ENCODE data around the gene USH2A. TPM values are rescaled to one million over a fixed set of nuclear protein-coding genes. Genes with fewer than 3 reads are reported as not detected.

The USH2A gene, protein sequence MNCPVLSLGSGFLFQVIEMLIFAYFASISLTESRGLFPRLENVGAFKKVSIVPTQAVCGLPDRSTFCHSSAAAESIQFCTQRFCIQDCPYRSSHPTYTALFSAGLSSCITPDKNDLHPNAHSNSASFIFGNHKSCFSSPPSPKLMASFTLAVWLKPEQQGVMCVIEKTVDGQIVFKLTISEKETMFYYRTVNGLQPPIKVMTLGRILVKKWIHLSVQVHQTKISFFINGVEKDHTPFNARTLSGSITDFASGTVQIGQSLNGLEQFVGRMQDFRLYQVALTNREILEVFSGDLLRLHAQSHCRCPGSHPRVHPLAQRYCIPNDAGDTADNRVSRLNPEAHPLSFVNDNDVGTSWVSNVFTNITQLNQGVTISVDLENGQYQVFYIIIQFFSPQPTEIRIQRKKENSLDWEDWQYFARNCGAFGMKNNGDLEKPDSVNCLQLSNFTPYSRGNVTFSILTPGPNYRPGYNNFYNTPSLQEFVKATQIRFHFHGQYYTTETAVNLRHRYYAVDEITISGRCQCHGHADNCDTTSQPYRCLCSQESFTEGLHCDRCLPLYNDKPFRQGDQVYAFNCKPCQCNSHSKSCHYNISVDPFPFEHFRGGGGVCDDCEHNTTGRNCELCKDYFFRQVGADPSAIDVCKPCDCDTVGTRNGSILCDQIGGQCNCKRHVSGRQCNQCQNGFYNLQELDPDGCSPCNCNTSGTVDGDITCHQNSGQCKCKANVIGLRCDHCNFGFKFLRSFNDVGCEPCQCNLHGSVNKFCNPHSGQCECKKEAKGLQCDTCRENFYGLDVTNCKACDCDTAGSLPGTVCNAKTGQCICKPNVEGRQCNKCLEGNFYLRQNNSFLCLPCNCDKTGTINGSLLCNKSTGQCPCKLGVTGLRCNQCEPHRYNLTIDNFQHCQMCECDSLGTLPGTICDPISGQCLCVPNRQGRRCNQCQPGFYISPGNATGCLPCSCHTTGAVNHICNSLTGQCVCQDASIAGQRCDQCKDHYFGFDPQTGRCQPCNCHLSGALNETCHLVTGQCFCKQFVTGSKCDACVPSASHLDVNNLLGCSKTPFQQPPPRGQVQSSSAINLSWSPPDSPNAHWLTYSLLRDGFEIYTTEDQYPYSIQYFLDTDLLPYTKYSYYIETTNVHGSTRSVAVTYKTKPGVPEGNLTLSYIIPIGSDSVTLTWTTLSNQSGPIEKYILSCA (N-terminal part only)
- total RNA-seq: 0.16 TPM
- polyA plus RNA-seq: not detected

DNA sequence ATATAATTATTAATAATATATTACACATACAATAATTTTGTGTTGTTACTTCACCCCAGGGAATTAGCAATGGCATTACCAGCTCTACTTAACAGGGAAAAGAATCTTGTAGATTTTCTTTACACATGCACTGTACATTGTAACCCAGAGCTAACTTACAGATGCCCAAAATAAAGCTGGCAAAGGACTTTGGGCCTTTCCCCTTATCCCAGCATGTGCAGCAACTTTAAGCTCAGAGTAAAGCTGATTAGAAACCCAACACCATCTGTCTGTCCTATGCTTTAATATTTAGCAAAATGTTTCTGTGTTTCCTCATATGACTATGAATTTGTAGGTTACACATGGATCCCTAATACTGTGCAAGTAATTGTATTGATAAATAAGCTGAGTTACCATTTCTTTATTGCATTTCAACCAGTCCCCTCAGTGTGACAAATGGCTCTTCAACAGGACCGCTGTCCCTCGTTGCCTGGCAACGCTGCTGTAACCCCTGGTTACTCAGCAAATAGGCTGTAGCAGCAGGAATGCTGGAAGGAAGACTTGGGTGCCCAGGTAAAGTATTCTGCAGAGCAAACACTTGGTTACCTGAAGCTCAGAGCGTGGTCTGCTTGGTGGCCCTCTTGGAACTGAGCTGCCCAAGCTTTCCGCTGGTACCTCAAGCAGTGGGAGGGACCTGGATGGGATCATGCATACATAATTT lies at the start of gene USH2A:
USH2A (minus strand) TSS at position 628 of the 700 bp plus-strand sequence. CDS start 1,112 bp downstream, outside the sequence.
- no peak within 1 kb of the TSS for H3K4me3 ChIP-seq (ENCODE audit: low read depth, low read length)
- no peak for DNase-seq (ENCODE audit: extremely low spot score)
- 72% methylated on average over 5 of the region's 5 CpGs for WGBS
- no peaks in the 10 kb centered on the region for H3K4me1 ChIP-seq (ENCODE audit: insufficient read depth)
- no peak within 1 kb of the TSS for H3K27ac ChIP-seq (ENCODE audit: low read depth)
- no peaks in the 10 kb centered on the region for H3K36me3 ChIP-seq (ENCODE audit: insufficient read depth)

- Histone ChIP-seq H3K27ac (ENCODE audit: low read depth) (no peak overlapping the region), H3K4me3 (ENCODE audit: low read depth, low read length) (no peak overlapping the region), H3K4me1 (ENCODE audit: insufficient read depth) (no peaks in the 10 kb centered on the region), H3K36me3 (ENCODE audit: insufficient read depth) (no peaks in the 10 kb centered on the region)
- DNase-seq (ENCODE audit: extremely low spot score): no peak
- 65% methylated on average over 3 of the region's 3 CpGs for WGBS
Observed at GRCh38 chr1:216466162-216466801, 43.0 kb upstream of the USH2A start.

GRCh38 chr1:216464489-216464888 lies 41.2 kb upstream of the USH2A start:
- no peak for DNase-seq (ENCODE audit: extremely low spot score)
- Histone ChIP-seq H3K4me3 (ENCODE audit: low read depth, low read length) (no peak overlapping the region), H3K27ac (ENCODE audit: low read depth) (no peak overlapping the region), H3K36me3 (ENCODE audit: insufficient read depth) (no peaks in the 10 kb centered on the region), H3K4me1 (ENCODE audit: insufficient read depth) (no peaks in the 10 kb centered on the region)
- 46% methylated on average over 1 of the region's 1 CpG for WGBS

GRCh38 chr1:216462066-216462775 lies 39.0 kb upstream of the USH2A start:
- Histone ChIP-seq H3K4me3 (ENCODE audit: low read depth, low read length) (no peak overlapping the region), H3K36me3 (ENCODE audit: insufficient read depth) (no peaks in the 10 kb centered on the region), H3K27ac (ENCODE audit: low read depth) (no peak overlapping the region), H3K4me1 (ENCODE audit: insufficient read depth) (no peaks in the 10 kb centered on the region)
- 22% methylated on average over 3 of the region's 3 CpGs for WGBS
- DNase-seq (ENCODE audit: extremely low spot score): no peak

- no peak overlapping the region for H3K4me3 ChIP-seq (ENCODE audit: low read depth, low read length)
- no peaks in the 10 kb centered on the region for H3K4me1 ChIP-seq (ENCODE audit: insufficient read depth)
- H3K27ac ChIP-seq (ENCODE audit: low read depth): no peak overlapping the region
- no peak for DNase-seq (ENCODE audit: extremely low spot score)
- H3K36me3 ChIP-seq (ENCODE audit: insufficient read depth): no peaks in the 10 kb centered on the region
Observed at GRCh38 chr1:216461466-216461865, 38.2 kb upstream of the USH2A start.

DNA sequence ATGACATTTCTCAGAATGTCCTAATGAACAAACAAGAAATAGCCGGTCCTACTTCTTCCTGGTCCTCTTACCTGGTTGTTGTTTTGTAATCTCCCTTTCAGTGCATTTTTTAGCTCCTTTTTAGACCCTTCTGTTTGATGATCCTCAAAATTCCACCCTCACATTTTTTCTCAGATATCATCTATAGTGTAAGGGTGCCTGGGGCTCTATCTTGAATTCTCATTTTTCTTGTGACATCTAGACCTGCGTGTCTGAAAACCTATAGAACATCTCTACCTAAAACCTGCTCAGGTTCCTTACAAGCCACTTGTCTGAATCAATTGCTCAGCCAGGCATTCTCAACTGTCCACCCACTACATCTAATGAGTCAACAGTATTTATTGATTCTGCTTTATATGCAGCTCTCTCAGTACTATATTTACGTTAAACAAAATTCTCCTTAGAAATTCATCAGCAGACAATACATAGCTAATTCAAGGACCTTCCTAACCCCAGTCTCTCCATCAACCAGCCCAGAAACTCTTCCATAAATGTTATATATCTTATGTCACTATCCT lies 36.5 kb upstream of the USH2A start:
- DNase-seq (ENCODE audit: extremely low spot score): no peak
- WGBS: 85% methylated on average over 3 of the region's 3 CpGs
- H3K4me3 ChIP-seq (ENCODE audit: low read depth, low read length): no peak overlapping the region
- H3K4me1 ChIP-seq (ENCODE audit: insufficient read depth): no peaks in the 10 kb centered on the region
- no peaks in the 10 kb centered on the region for H3K36me3 ChIP-seq (ENCODE audit: insufficient read depth)
- no peak overlapping the region for H3K27ac ChIP-seq (ENCODE audit: low read depth)

- no peak for DNase-seq (ENCODE audit: extremely low spot score)
- no peak overlapping the region for H3K4me3 ChIP-seq (ENCODE audit: low read depth, low read length)
- no peaks in the 10 kb centered on the region for H3K4me1 ChIP-seq (ENCODE audit: insufficient read depth)
- no peaks in the 10 kb centered on the region for H3K36me3 ChIP-seq (ENCODE audit: insufficient read depth)
- H3K27ac ChIP-seq (ENCODE audit: low read depth): no peak overlapping the region
Observed at GRCh38 chr1:216458812-216459211, 35.6 kb upstream of the USH2A start.

- Histone ChIP-seq H3K4me1 (ENCODE audit: insufficient read depth) (no peaks in the 10 kb centered on the region), H3K27ac (ENCODE audit: low read depth) (no peak overlapping the region), H3K36me3 (ENCODE audit: insufficient read depth) (no peaks in the 10 kb centered on the region), H3K4me3 (ENCODE audit: low read depth, low read length) (no peak overlapping the region)
- no peak for DNase-seq (ENCODE audit: extremely low spot score)
Observed at GRCh38 chr1:216457356-216457755, 34.1 kb upstream of the USH2A start.

- Histone ChIP-seq H3K4me3 (ENCODE audit: low read depth, low read length) (no peak overlapping the region), H3K27ac (ENCODE audit: low read depth) (no peak overlapping the region), H3K4me1 (ENCODE audit: insufficient read depth) (no peaks in the 10 kb centered on the region), H3K36me3 (ENCODE audit: insufficient read depth) (no peaks in the 10 kb centered on the region)
- WGBS: 73% methylated on average over 3 of the region's 3 CpGs
- DNase-seq (ENCODE audit: extremely low spot score): no peak
Observed at GRCh38 chr1:216456682-216457081, 33.4 kb upstream of the USH2A start.

GRCh38 chr1:216453777-216454176 lies 30.5 kb upstream of the USH2A start:
- WGBS: 55% methylated on average over 2 of the region's 2 CpGs
- no peak for DNase-seq (ENCODE audit: extremely low spot score)
- Histone ChIP-seq H3K36me3 (ENCODE audit: insufficient read depth) (no peaks in the 10 kb centered on the region), H3K27ac (ENCODE audit: low read depth) (no peak overlapping the region), H3K4me1 (ENCODE audit: insufficient read depth) (no peaks in the 10 kb centered on the region), H3K4me3 (ENCODE audit: low read depth, low read length) (no peak overlapping the region)

DNA sequence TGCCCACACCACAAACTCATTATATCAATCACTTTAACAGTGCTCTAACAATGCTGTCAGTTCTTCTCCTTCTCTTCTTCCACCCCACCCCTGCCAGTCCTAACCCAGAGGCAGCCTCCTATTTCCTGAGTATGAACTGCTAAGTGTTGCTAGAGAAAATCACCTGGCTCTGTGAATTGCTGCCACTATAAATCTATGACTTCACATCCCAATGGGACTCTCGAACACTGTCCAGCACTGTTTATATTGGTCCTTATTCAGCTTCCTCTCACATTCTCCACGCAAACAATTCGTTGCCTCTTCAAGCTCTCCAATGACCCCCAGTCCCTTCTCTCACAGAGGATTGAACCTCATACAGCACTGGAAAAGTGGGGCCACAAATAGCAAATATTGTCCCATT lies 27.0 kb upstream of the USH2A start:
- Histone ChIP-seq H3K27ac (ENCODE audit: low read depth) (no peak overlapping the region), H3K4me3 (ENCODE audit: low read depth, low read length) (no peak overlapping the region), H3K36me3 (ENCODE audit: insufficient read depth) (no peaks in the 10 kb centered on the region), H3K4me1 (ENCODE audit: insufficient read depth) (no peaks in the 10 kb centered on the region)
- no peak for DNase-seq (ENCODE audit: extremely low spot score)
- 64% methylated on average over 3 of the region's 3 CpGs for WGBS

- no peak for DNase-seq (ENCODE audit: extremely low spot score)
Observed at GRCh38 chr1:216448011-216448510, 24.8 kb upstream of the USH2A start.

More at GRCh38 chr1:216448011-216448510, 24.8 kb upstream of the USH2A start:
- H3K27ac ChIP-seq (ENCODE audit: low read depth): no peak overlapping the region
- no peaks in the 10 kb centered on the region for H3K36me3 ChIP-seq (ENCODE audit: insufficient read depth)
- no peak overlapping the region for H3K4me3 ChIP-seq (ENCODE audit: low read depth, low read length)
- no peaks in the 10 kb centered on the region for H3K4me1 ChIP-seq (ENCODE audit: insufficient read depth)

Measured in urinary bladder (tissue), 4 donors.